ENCODE results near the gene SERINC2.

The SERINC2 gene

GRCh38 chr1:31405578-31406245 is 7.3 kb upstream of the SERINC2 start:
- in situ Hi-C loops (cut with MboI; ENCODE audit: low pct_unique_long_range_greater_than_20kb, low sequenced_read_pairs, unreplicated experiment): no loop called here
- DNase-seq (ENCODE audit: low spot score): no peak
- TF ChIP-seq CTCF (IDR thresholded peaks at IDR 0.05; ENCODE audit: extremely low read depth, insufficient read depth, missing control alignments): no peak

GRCh38 chr1:31407029-31407626 is 5.9 kb upstream of the SERINC2 start:
- TF ChIP-seq CTCF (IDR thresholded peaks at IDR 0.05; ENCODE audit: extremely low read depth, insufficient read depth, missing control alignments): no peak
- in situ Hi-C loops (cut with MboI; ENCODE audit: low pct_unique_long_range_greater_than_20kb, low sequenced_read_pairs, unreplicated experiment): no loop called here

GRCh38 chr1:31408788-31409318 is 4.2 kb upstream of the SERINC2 start:
- DNase-seq (ENCODE audit: low spot score): no peak

More at GRCh38 chr1:31407029-31407626, 5.9 kb upstream of the SERINC2 start:
- no peak for DNase-seq (ENCODE audit: low spot score)

GRCh38 chr1:31409946-31410858 is 2.8 kb upstream of the SERINC2 start:
- in situ Hi-C loops (cut with MboI; ENCODE audit: low pct_unique_long_range_greater_than_20kb, low sequenced_read_pairs, unreplicated experiment): no loop called here
- DNase-seq (ENCODE audit: low spot score): no peak
- no peak for TF ChIP-seq CTCF (IDR thresholded peaks at IDR 0.05; ENCODE audit: extremely low read depth, insufficient read depth, missing control alignments)

More at GRCh38 chr1:31408788-31409318, 4.2 kb upstream of the SERINC2 start:
- TF ChIP-seq CTCF (IDR thresholded peaks at IDR 0.05; ENCODE audit: extremely low read depth, insufficient read depth, missing control alignments): no peak
- in situ Hi-C loops (cut with MboI; ENCODE audit: low pct_unique_long_range_greater_than_20kb, low sequenced_read_pairs, unreplicated experiment): no loop called here

- no peak for TF ChIP-seq CTCF (IDR thresholded peaks at IDR 0.05; ENCODE audit: extremely low read depth, insufficient read depth, missing control alignments)
- in situ Hi-C loops (cut with MboI; ENCODE audit: low pct_unique_long_range_greater_than_20kb, low sequenced_read_pairs, unreplicated experiment): no loop called here
- no peak for DNase-seq (ENCODE audit: low spot score)
Measured at GRCh38 chr1:31410871-31411270, 2.1 kb upstream of the SERINC2 start.

- in situ Hi-C loops (cut with MboI; ENCODE audit: low pct_unique_long_range_greater_than_20kb, low sequenced_read_pairs, unreplicated experiment): no loop called here
Measured at GRCh38 chr1:31412205-31412604, 808 bp upstream of the SERINC2 start.

More at GRCh38 chr1:31412205-31412604, 808 bp upstream of the SERINC2 start:
- DNase-seq (ENCODE audit: low spot score): no peak
- no peak for TF ChIP-seq CTCF (IDR thresholded peaks at IDR 0.05; ENCODE audit: extremely low read depth, insufficient read depth, missing control alignments)
